ENCODE data around the gene GDPD4.

The GDPD4 gene

DNA sequence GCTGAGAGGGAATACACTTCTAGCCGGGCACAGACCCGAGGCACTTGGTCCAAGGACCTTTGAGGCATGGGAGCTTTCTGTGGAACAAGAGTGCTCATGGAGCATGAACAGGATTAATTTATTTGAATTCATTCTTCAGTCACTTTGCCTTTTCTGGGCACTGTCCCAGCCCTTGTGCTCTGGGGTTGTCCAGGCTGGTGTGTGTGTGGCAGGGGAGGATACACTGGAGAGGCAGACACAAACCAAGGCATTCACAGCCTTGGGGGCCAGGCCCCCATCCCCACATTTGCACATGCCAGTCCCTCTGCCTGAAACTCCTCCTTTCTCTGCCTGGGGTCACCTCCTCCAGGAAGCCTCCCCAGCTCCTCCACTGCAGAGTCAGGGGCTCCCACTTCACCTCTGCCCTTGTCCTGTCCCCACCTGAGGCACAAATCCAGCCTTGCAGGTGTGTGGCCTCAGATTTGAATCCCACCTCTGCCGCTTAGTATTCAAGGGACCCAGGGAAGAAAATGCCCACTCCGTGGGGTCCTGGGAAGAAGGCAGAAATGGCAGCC is 118.0 kb downstream of the GDPD4 start:
- Histone ChIP-seq H3K4me3 (ENCODE audit: low read depth, low read length) (no peak overlapping the region), H3K27ac (no peak overlapping the region), H3K9me3 (ENCODE audit: severe bottlenecking) (no peaks in the 10 kb centered on the region), H3K36me3 (peaks cover 84% of the 10 kb centered on the region), H3K27me3 (ENCODE audit: insufficient read depth, low read depth, severe bottlenecking) (no peaks in the 10 kb centered on the region)
- TF ChIP-seq, protein P1, sequence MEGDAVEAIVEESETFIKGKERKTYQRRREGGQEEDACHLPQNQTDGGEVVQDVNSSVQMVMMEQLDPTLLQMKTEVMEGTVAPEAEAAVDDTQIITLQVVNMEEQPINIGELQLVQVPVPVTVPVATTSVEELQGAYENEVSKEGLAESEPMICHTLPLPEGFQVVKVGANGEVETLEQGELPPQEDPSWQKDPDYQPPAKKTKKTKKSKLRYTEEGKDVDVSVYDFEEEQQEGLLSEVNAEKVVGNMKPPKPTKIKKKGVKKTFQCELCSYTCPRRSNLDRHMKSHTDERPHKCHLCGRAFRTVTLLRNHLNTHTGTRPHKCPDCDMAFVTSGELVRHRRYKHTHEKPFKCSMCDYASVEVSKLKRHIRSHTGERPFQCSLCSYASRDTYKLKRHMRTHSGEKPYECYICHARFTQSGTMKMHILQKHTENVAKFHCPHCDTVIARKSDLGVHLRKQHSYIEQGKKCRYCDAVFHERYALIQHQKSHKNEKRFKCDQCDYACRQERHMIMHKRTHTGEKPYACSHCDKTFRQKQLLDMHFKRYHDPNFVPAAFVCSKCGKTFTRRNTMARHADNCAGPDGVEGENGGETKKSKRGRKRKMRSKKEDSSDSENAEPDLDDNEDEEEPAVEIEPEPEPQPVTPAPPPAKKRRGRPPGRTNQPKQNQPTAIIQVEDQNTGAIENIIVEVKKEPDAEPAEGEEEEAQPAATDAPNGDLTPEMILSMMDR (IDR thresholded peaks at IDR 0.05; ENCODE audit: low read depth, low read length): no peak
- no peak for DNase-seq

DNA sequence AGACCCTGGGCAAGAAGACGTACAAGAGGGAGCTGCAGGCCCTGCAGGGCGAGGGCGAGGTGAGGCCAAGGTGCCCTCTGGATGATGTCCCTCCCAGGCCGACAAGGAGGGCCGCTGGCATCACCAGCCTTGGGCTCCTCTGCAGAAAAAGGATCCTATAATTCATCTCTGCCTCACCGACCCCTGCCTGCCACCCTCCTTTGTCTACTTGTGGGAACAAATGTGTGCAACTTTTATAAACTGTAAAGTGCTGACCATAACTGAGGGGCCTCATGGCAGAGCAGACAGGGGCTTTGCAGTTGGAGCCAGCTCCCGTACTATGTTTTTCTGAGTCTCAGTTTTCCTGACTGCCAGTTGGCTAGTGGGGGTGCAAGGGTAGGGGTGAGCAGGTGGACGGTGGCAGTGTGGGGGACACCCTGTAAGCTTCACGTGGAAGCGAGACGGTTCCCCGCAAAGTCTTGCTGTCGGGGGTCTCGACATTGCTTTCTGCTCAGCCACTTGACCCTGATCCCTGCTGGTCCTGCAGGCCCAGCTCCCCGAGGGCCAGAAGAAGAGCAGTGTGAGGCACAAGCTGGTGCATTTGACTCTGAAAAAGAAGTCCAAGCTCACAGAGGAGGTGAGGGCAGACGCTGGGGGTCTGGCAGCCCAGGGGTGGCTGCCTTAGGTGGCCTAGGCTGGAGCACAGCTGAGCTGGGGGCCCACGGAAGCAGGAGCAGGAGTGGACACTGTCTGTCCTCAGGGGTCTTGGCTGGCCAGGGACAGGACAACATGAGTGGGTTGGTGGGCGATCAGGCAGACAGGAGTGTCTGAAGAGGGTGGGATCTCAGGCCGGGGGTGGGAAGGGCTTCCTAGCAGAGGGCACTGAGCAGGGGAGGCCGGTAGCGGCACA is 118.7 kb downstream of the GDPD4 start:
- no peaks in the 10 kb centered on the region for H3K27me3 ChIP-seq (ENCODE audit: insufficient read depth, low read depth, severe bottlenecking)
- TF ChIP-seq, protein P1 (IDR thresholded peaks at IDR 0.05; ENCODE audit: low read depth, low read length): no peak
- no peaks in the 10 kb centered on the region for H3K9me3 ChIP-seq (ENCODE audit: severe bottlenecking)
- H3K36me3 ChIP-seq: peaks cover 84% of the 10 kb centered on the region
- no peak for DNase-seq
- no peak overlapping the region for H3K27ac ChIP-seq
- no peak overlapping the region for H3K4me3 ChIP-seq (ENCODE audit: low read depth, low read length)

DNA sequence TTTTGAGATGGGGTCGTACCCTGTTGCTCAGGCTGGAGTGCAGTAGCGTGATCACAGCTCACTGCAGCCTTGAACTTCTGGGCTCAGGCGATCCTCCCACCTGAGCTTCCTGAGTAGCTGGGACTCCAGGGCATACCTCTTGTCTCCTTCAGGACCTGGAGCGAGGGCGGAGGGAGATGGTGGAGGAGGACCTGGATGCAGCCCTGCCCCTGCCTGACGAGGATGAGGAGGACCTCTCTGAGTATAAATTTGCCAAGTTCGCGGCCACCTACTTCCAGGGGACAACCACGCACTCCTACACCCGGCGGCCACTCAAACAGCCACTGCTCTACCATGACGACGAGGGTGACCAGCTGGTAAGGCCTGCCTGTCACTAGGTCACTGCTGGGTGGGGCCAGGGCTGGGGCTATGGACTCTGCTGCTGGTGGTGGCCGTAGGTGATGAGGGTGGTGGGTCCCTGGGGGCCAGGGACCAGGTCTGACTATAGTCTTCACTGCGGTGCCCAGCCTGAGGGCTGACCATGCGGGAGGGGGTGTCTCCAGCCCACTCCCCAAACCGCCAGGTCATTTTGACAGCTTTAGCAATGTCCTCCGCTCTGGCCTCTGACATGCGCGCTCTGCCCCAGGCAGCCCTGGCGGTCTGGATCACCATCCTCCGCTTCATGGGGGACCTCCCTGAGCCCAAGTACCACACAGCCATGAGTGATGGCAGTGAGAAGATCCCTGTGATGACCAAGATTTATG is 119.5 kb downstream of the GDPD4 start:
- TF ChIP-seq, protein P1 (IDR thresholded peaks at IDR 0.05; ENCODE audit: low read depth, low read length): no peak
- Histone ChIP-seq H3K36me3 (peaks cover 87% of the 10 kb centered on the region), H3K4me3 (ENCODE audit: low read depth, low read length) (no peak overlapping the region), H3K27ac (no peak overlapping the region), H3K27me3 (ENCODE audit: insufficient read depth, low read depth, severe bottlenecking) (no peaks in the 10 kb centered on the region), H3K9me3 (ENCODE audit: severe bottlenecking) (no peaks in the 10 kb centered on the region)
- no peak for DNase-seq

DNA sequence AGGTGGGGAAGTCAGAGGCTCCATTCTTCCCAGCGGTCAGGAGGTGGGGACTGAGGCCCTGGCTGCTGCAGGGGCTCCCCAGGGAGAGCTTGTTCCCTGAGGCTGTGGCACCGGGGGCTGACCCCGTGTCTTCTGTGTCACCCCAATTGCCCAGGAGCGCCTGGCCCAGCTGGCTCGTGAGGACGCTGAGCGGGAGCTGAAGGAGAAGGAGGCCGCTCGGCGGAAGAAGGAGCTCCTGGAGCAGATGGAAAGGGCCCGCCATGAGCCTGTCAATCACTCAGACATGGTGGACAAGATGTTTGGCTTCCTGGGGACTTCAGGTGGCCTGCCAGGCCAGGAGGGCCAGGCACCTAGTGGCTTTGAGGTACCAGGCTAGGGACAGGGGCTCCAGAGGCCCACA is 120.3 kb downstream of the GDPD4 start:
- Histone ChIP-seq H3K9me3 (ENCODE audit: severe bottlenecking) (no peaks in the 10 kb centered on the region), H3K4me3 (ENCODE audit: low read depth, low read length) (no peak overlapping the region), H3K27me3 (ENCODE audit: insufficient read depth, low read depth, severe bottlenecking) (no peaks in the 10 kb centered on the region), H3K36me3 (peaks cover 88% of the 10 kb centered on the region), H3K27ac (no peak overlapping the region)
- TF ChIP-seq, protein P1 (IDR thresholded peaks at IDR 0.05; ENCODE audit: low read depth, low read length): no peak
- no peak for DNase-seq

DNA sequence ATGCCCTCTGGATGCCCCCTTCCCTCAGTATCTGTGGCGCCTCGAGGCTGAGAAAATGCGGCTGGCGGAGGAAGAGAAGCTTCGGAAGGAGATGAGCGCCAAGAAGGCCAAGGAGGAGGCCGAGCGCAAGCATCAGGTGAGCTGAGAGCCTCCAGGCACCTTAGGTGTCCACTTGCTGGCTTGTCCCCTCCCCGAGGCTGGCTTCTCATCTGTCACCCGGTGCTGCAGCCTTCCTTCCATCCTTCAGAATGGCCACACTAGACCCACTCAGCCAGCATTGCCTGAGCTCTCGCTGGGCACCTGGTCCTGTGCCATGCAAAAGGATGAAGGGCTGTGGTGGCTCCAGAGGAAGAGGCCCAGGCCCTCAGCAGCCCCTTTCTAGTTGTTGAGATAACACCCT is 121.1 kb downstream of the GDPD4 start:
- Histone ChIP-seq H3K36me3 (peaks cover 93% of the 10 kb centered on the region), H3K9me3 (ENCODE audit: severe bottlenecking) (no peaks in the 10 kb centered on the region), H3K27me3 (ENCODE audit: insufficient read depth, low read depth, severe bottlenecking) (no peaks in the 10 kb centered on the region), H3K4me3 (ENCODE audit: low read depth, low read length) (no peak overlapping the region), H3K27ac (no peak overlapping the region)
- no peak for DNase-seq
- TF ChIP-seq, protein P1 (IDR thresholded peaks at IDR 0.05; ENCODE audit: low read depth, low read length): no peak

Data from WERI-Rb-1 (cell line).